A549 treated with ZK216348 at 1 μM for 4 hours (cell line): ENCODE results near the gene SLC22A15. TPM values are rescaled to one million over a fixed set of nuclear protein-coding genes. Genes with fewer than 3 reads are reported as not detected.

Experiments used
- total RNA-seq: library from RNA; stranded (reverse); fragments of 200-300 nt; extraction: Qiagen RNA extraction; gene quantifications from 5 replicates; pipeline ENCODE4 v1.2.3, GENCODE V29; 2022; ENCODE audit warnings: low read depth

Gene SLC22A15
- total RNA-seq = 0.40 to 1.1 TPM (median 0.74 TPM) in 5 replicates

GRCh38 chr1:115976062-115976920, at the start of gene SLC22A15:
Gene SLC22A15, plus strand, starts transcription at chr1:115976513. Its CDS starts 115 bp downstream, at chr1:115976628.

GRCh38 chr1:116110567-116111523, 134.5 kb downstream of the SLC22A15 start, which contains the start of gene MAB21L3:
Gene MAB21L3, plus strand, starts transcription at chr1:116111399. Its CDS starts 1,217 bp downstream, at chr1:116112616.

Other genes with a start within 250 kb of the SLC22A15 start
- not detected in 5 replicates for gene CASQ2, start 207.8 kb upstream of the SLC22A15 start, total RNA-seq
- gene NHLH2, start 135.4 kb upstream of the SLC22A15 start, total RNA-seq = not detected in 5 replicates
- gene MAB21L3, start 134.9 kb downstream of the SLC22A15 start, total RNA-seq = not detected in 5 replicates